Hepatocyte (in vitro differentiated cells): Measurements from ENCODE around the gene SARS2. TPM values are rescaled to one million over a fixed set of nuclear protein-coding genes. Genes with fewer than 3 reads are reported as not detected.

Experiments
- DNase-seq: peaks from one replicate; pipeline ENCODE4 v3.0.0-alpha.2; 2016; ENCODE audit warnings: low spot score
- H2AFZ ChIP-seq: fragments of 200-600 bp; sonication (generic); 2 replicates; pipeline ENCODE4 v1.6.0; 2016; ENCODE audit warnings: antibody characterized with exemption, mild to moderate bottlenecking
- H3K27ac ChIP-seq: fragments of 200-600 bp; sonication (generic); 2 replicates; pipeline ENCODE4 v1.5.1; 2016; ENCODE audit warnings: mild to moderate bottlenecking
- H3K27me3 ChIP-seq: fragments of 200-600 bp; sonication (generic); 2 replicates; pipeline ENCODE4 v1.6.1; 2016
- H3K36me3 ChIP-seq: fragments of 200-600 bp; sonication (generic); replicated peaks from 2 replicates; pipeline ENCODE4 v1.5.1; 2016; ENCODE audit warnings: low read depth; ENCODE audit not compliant: insufficient read depth
- H3K4me1 ChIP-seq: fragments of 200-600 bp; sonication (generic); 2 replicates; pipeline ENCODE4 v1.5.1; 2016; ENCODE audit warnings: mild to moderate bottlenecking, moderate library complexity; ENCODE audit not compliant: insufficient read depth
- H3K4me2 ChIP-seq: fragments of 200-600 bp; sonication (generic); 2 replicates; pipeline ENCODE4 v1.6.0; 2016
- H3K4me3 ChIP-seq: fragments of 200-600 bp; sonication (generic); 2 replicates; pipeline ENCODE4 v1.5.1; 2016; ENCODE audit warnings: mild to moderate bottlenecking
- H3K79me2 ChIP-seq: fragments of 200-600 bp; sonication (generic); 2 replicates; pipeline ENCODE4 v1.6.0; 2017; ENCODE audit warnings: mild to moderate bottlenecking
- H3K9me2 ChIP-seq: fragments of 200-600 bp; sonication (generic); replicated peaks from 2 replicates; pipeline ENCODE4 v1.6.0; 2017; ENCODE audit warnings: mild to moderate bottlenecking; ENCODE audit not compliant: insufficient read depth
- H3K9me3 ChIP-seq: fragments of 200-600 bp; sonication (generic); 2 replicates; pipeline ENCODE4 v1.5.1; 2016; ENCODE audit warnings: low read depth, mild to moderate bottlenecking
- H4K20me1 ChIP-seq: fragments of 200-600 bp; sonication (generic); 2 replicates; pipeline ENCODE4 v1.6.0; 2016; ENCODE audit warnings: mild to moderate bottlenecking; ENCODE audit not compliant: insufficient read depth, poor library complexity, severe bottlenecking
- CTCF ChIP-seq: fragments of 200-600 bp; sonication (generic); IDR thresholded peaks from 2 replicates; pipeline ENCODE4 v1.5.1; 2016; ENCODE audit warnings: antibody characterized with exemption, mild to moderate bottlenecking; ENCODE audit not compliant: poor library complexity
- EZH2 ChIP-seq: fragments of 200-600 bp; sonication (generic); IDR thresholded peaks from 2 replicates; pipeline ENCODE4 v1.6.1; 2016; ENCODE audit warnings: antibody characterized with exemption, mild to moderate bottlenecking, borderline replicate concordance
- EZH2phosphoT487 ChIP-seq: fragments of 200-600 bp; sonication (generic); IDR thresholded peaks from one replicate; pipeline ENCODE4 v1.6.1; 2018; ENCODE audit warnings: antibody characterized with exemption, mild to moderate bottlenecking, low read depth, moderate library complexity; ENCODE audit not compliant: unreplicated experiment, severe bottlenecking
- WGBS: methylation state at CpG from one replicate; pipeline ENCODE4 v1.1.6; 2016; ENCODE audit warnings: low lambda C conversion rate; ENCODE audit errors: missing lambda C conversion rate; 5-methylcytosine and 5-hydroxymethylcytosine counted together
- polyA plus RNA-seq: library from polyadenylated mRNA; unstranded; fragments of >200 nt; fragmentation: Nextera tagmentation; extraction: Ambion mirVana; gene quantifications from 2 replicates; pipeline ENCODE4 v1.2.1, GENCODE V29; 2016
- total RNA-seq: library from RNA; depleted of rRNA; stranded (reverse); fragments of >200 nt; gene quantifications from 2 replicates; pipeline ENCODE4 v1.2.3, GENCODE V29; 2014

Gene SARS2
- total and polyA plus RNA-seq, 2 experiments from 2014 or later = 24.2 to 47.7 TPM

- Histone ChIP-seq H3K9me2 (no peaks in the 10 kb centered on the region), H4K20me1 (no peaks in the 10 kb centered on the region), H3K79me2 (peaks cover 28% of the 10 kb centered on the region), H3K36me3 (no peaks in the 10 kb centered on the region), H3K4me2 (no peak overlapping the region), H3K9me3 (no peaks in the 10 kb centered on the region), H3K4me3 (no peak overlapping the region), H3K27ac (no peak overlapping the region), H3K4me1 (peaks cover 5% of the 10 kb centered on the region), H2AFZ (no peak overlapping the region), H3K27me3 (no peaks in the 10 kb centered on the region)
- WGBS = 88% methylated on average over 26 of the region's 35 CpGs
- TF ChIP-seq EZH2phosphoT487 (no peak), CTCF (no peak), EZH2 (no peak)
- DNase-seq = no peak
Measured at GRCh38 chr19:38904581-38905539, 25.7 kb downstream of the SARS2 start.

- TF ChIP-seq CTCF (no peak), EZH2phosphoT487 (no peak), EZH2 (no peak)
Measured at GRCh38 chr19:38901683-38902082, 28.9 kb downstream of the SARS2 start.

GRCh38 chr19:38900743-38901190 lies 29.8 kb downstream of the SARS2 start:
- H3K4me3 ChIP-seq = peak overlapping the region; percentile 35
- no peaks in the 10 kb centered on the region for H3K9me3 ChIP-seq
- peaks cover 11% of the 10 kb centered on the region for H3K4me1 ChIP-seq
- H2AFZ ChIP-seq = peak overlapping the region; percentile 45
- peaks cover 57% of the 10 kb centered on the region for H3K79me2 ChIP-seq
- H3K27me3 ChIP-seq = no peaks in the 10 kb centered on the region
- H3K27ac ChIP-seq = peak overlapping the region; percentile 95
- H3K36me3 ChIP-seq = no peaks in the 10 kb centered on the region
- TF ChIP-seq EZH2 = no peak
- no peak for TF ChIP-seq CTCF
- no peak for TF ChIP-seq EZH2phosphoT487
- DNase-seq = no peak
- peak overlapping the region; percentile 81 for H3K4me2 ChIP-seq
- H3K9me2 ChIP-seq = no peaks in the 10 kb centered on the region
- H4K20me1 ChIP-seq = no peaks in the 10 kb centered on the region
- WGBS = 30% methylated on average over 3 of the region's 3 CpGs

More at GRCh38 chr19:38901683-38902082, 28.9 kb downstream of the SARS2 start:
- Histone ChIP-seq H3K4me1 (peaks cover 11% of the 10 kb centered on the region), H3K9me2 (no peaks in the 10 kb centered on the region), H3K79me2 (peaks cover 49% of the 10 kb centered on the region), H3K4me3 (no peak overlapping the region), H3K9me3 (no peaks in the 10 kb centered on the region), H3K27me3 (no peaks in the 10 kb centered on the region), H3K27ac (peak overlapping the region; percentile 95), H4K20me1 (no peaks in the 10 kb centered on the region), H2AFZ (no peak overlapping the region), H3K36me3 (no peaks in the 10 kb centered on the region), H3K4me2 (peak overlapping the region; percentile 81)
- 93% methylated on average over 1 of the region's 1 CpG for WGBS
- no peak for DNase-seq
